K562 (cell line): ENCODE measurements around the gene CERS6. TPM values are rescaled to one million over a fixed set of nuclear protein-coding genes. Genes with fewer than 3 reads are reported as not detected.

ENCODE experiments used
- AFF1 ChIP-seq, 2 experiments: fragments of 450-650 bp; IDR thresholded peaks; 2 replicates each; pipeline ENCODE4 v1.6.1; 2018; ENCODE audit warnings: mild to moderate bottlenecking in 2 of 2, low read depth in 1 of 2; ENCODE audit not compliant: partially characterized antibody in 2 of 2
- CHD2 ChIP-seq: IDR thresholded peaks from 2 replicates; pipeline ENCODE4 v1.6.1; 2011; ENCODE audit warnings: low read depth, low read length
- DLX4 ChIP-seq: fragments of 250-450 bp; sonication (Bioruptor Pico); IDR thresholded peaks from 2 replicates; pipeline ENCODE4 v1.6.1; 2021; ENCODE audit warnings: mild to moderate bottlenecking
- HCFC1 ChIP-seq: IDR thresholded peaks from 2 replicates; pipeline ENCODE4 v1.6.1; 2012; ENCODE audit warnings: low read depth, low read length, improper control_type of control experiment
- SOX6 ChIP-seq: fragments of 450-650 bp; IDR thresholded peaks from 2 replicates; pipeline ENCODE4 v1.6.1; 2014; ENCODE audit warnings: mild to moderate bottlenecking
- SP2 ChIP-seq: IDR thresholded peaks from 2 replicates; pipeline ENCODE4 v1.6.1; 2011; ENCODE audit warnings: mild to moderate bottlenecking, low read depth, low read length, moderate library complexity; ENCODE audit not compliant: poor library complexity, severe bottlenecking; ENCODE audit errors: extremely low read depth
- ZNF174 ChIP-seq: fragments of 250-450 bp; sonication (Bioruptor Pico); IDR thresholded peaks from 2 replicates; pipeline ENCODE4 v1.4.0; 2020; ENCODE audit warnings: mild to moderate bottlenecking
- ZNF280B ChIP-seq: fragments of 250-450 bp; sonication (Bioruptor Pico); IDR thresholded peaks from 2 replicates; pipeline ENCODE4 v1.5.1; 2021; ENCODE audit warnings: mild to moderate bottlenecking
- ZNF407 ChIP-seq: fragments of 450-650 bp; IDR thresholded peaks from 2 replicates; pipeline ENCODE4 v1.6.1; 2016; ENCODE audit warnings: low read depth
- ZNF512 ChIP-seq: IDR thresholded peaks from 2 replicates; pipeline ENCODE4 v1.6.1; 2016; ENCODE audit warnings: missing genetic modification characterization, missing compliant biosample characterization
- polyA plus RNA-seq, 8 experiments: library from polyadenylated mRNA; depleted of rRNA in 4 of 8; stranded (reverse) in 5 of 8; unstranded in 3 of 8; fragments of >200 nt; fragmentation: Nextera tagmentation in 2 of 8; fragmentation: Illumina TruSeq in 1 of 8; extraction: Ambion mirVana in 2 of 8; extraction: Trizol in 1 of 8; gene quantifications; 2 replicates each; pipeline versions ENCODE4 v1.2.1 to v1.2.3, GENCODE V29; 2011 to 2014; ENCODE audit warnings: inconsistent platforms in 1 of 8, missing spikeins in 1 of 8
- total RNA-seq, 7 experiments: library from RNA; depleted of rRNA in 6 of 7; stranded (reverse); fragments of >200 nt in 6 of 7; fragmentation: Illumina TruSeq in 2 of 7; extraction: Trizol in 2 of 7; gene quantifications; 2 replicates each; pipeline versions ENCODE4 v1.2.1 to v1.2.3, GENCODE V29; 2011 to 2021; ENCODE audit warnings: low replicate concordance in 1 of 7

Gene CERS6
- total and polyA plus RNA-seq, 9 of the 15 experiments (the other 6 are each of a cell fraction or from before 2014, with no cell fraction given): 1.6 to 13.6 (median 11.4) TPM

- no peak for TF ChIP-seq ZNF407
- no peak for TF ChIP-seq CHD2
- peak in 1 of 2 experiments; percentile 62 for TF ChIP-seq AFF1 (IDR thresholded peaks at IDR 0.05; ENCODE audit: low read depth in 1 of 2, partially characterized antibody in 2 of 2)
- TF ChIP-seq DLX4 (CRISPR knock-in tag): no peak
- TF ChIP-seq SP2: peak; percentile 38
- peak; percentile 10; the same call in 1 of the 2 replicates for TF ChIP-seq HCFC1
- no peak for TF ChIP-seq ZNF280B
- TF ChIP-seq ZNF512: no peak
- TF ChIP-seq ZNF174 (CRISPR knock-in tag): no peak
- TF ChIP-seq SOX6: no peak
These were observed at the start of gene CERS6 (continued) for GRCh38 chr2:168455645-168456520.
